ENCODE measurements around the gene TMEM240.
A peak's percentile ranks its signal among the peaks of the same experiment; 100 is the strongest.

Gene TMEM240

GRCh38 chr1:1578371-1578940 lies 38.0 kb upstream of the TMEM240 start:
- DNase-seq (no peak), ATAC-seq (ENCODE audit: insufficient read depth, low read depth) (no peak)
- peaks cover 4% of the 10 kb centered on the region; the same call in 1 of the 2 replicates for H3K36me3 ChIP-seq (ENCODE audit: insufficient read depth, low read length)
- TF ChIP-seq CTCF (IDR thresholded peaks at IDR 0.05; ENCODE audit: borderline replicate concordance, extremely low read depth, low read length, poor library complexity, severe bottlenecking): no peak
- TF ChIP-seq EZH2 (IDR thresholded peaks at IDR 0.05; ENCODE audit: borderline replicate concordance, low read depth, low read length, severe bottlenecking): no peak
- no peaks in the 10 kb centered on the region for H3K27me3 ChIP-seq (ENCODE audit: insufficient read depth, low read length, poor library complexity)
- no peaks in the 10 kb centered on the region for H3K9me3 ChIP-seq (ENCODE audit: insufficient read depth, low read length, severe bottlenecking)
- H3K27ac ChIP-seq (ENCODE audit: low read length): no peak overlapping the region
- H3K9ac ChIP-seq (ENCODE audit: low read depth, low read length): no peak overlapping the region
- peaks cover 14% of the 10 kb centered on the region for H3K4me1 ChIP-seq (ENCODE audit: insufficient read depth, low read length)
- no peak overlapping the region for H3K4me3 ChIP-seq (ENCODE audit: low read depth in 1 of 2, low read length in 2 of 2)
- H2AFZ ChIP-seq (ENCODE audit: low read depth, low read length): no peak overlapping the region
- H3K4me2 ChIP-seq (ENCODE audit: insufficient read depth, low read length): no peak overlapping the region
- H3K79me2 ChIP-seq (ENCODE audit: insufficient read depth, low read length): peaks cover 19% of the 10 kb centered on the region
- H4K20me1 ChIP-seq (ENCODE audit: insufficient read depth, low read length): peaks cover 3% of the 10 kb centered on the region; the same call in 1 of the 2 replicates

- Histone ChIP-seq H3K4me1 (ENCODE audit: insufficient read depth, low read length) (peaks cover 23% of the 10 kb centered on the region), H3K9ac (ENCODE audit: low read depth, low read length) (no peak overlapping the region), H3K79me2 (ENCODE audit: insufficient read depth, low read length) (peaks cover 29% of the 10 kb centered on the region), H3K4me2 (ENCODE audit: insufficient read depth, low read length) (no peak overlapping the region), H3K27ac (ENCODE audit: low read length) (no peak overlapping the region), H3K9me3 (ENCODE audit: insufficient read depth, low read length, severe bottlenecking) (no peaks in the 10 kb centered on the region), H3K4me3 (ENCODE audit: low read depth in 1 of 2, low read length in 2 of 2) (no peak overlapping the region), H4K20me1 (ENCODE audit: insufficient read depth, low read length) (peaks cover 8% of the 10 kb centered on the region; the same call in 1 of the 2 replicates), H3K27me3 (ENCODE audit: insufficient read depth, low read length, poor library complexity) (no peaks in the 10 kb centered on the region), H2AFZ (ENCODE audit: low read depth, low read length) (no peak overlapping the region), H3K36me3 (ENCODE audit: insufficient read depth, low read length) (peaks cover 7% of the 10 kb centered on the region; the same call in 1 of the 2 replicates)
- ATAC-seq (ENCODE audit: insufficient read depth, low read depth) (no peak), DNase-seq (no peak)
- TF ChIP-seq CTCF (IDR thresholded peaks at IDR 0.05; ENCODE audit: borderline replicate concordance, extremely low read depth, low read length, poor library complexity, severe bottlenecking) (no peak), EZH2 (IDR thresholded peaks at IDR 0.05; ENCODE audit: borderline replicate concordance, low read depth, low read length, severe bottlenecking) (no peak)
Observed at GRCh38 chr1:1577367-1578011, 37.1 kb upstream of the TMEM240 start.

GRCh38 chr1:1574721-1575537 lies 34.5 kb upstream of the TMEM240 start, which contains the start of gene SSU72:
Gene SSU72 (minus strand): TSS chr1:1574863. CDS start chr1:1574557, 306 bp downstream.
- Histone ChIP-seq H3K4me3 (ENCODE audit: low read depth in 1 of 2, low read length in 2 of 2) (peak within 1 kb of the TSS; percentile 61 to 86), H3K9me3 (ENCODE audit: insufficient read depth, low read length, severe bottlenecking) (no peaks in the 10 kb centered on the region), H3K9ac (ENCODE audit: low read depth, low read length) (peak within 1 kb of the TSS; percentile 100), H3K79me2 (ENCODE audit: insufficient read depth, low read length) (peaks cover 54% of the 10 kb centered on the region), H4K20me1 (ENCODE audit: insufficient read depth, low read length) (peaks cover 23% of the 10 kb centered on the region), H3K27ac (ENCODE audit: low read length) (peak within 1 kb of the TSS; percentile 87), H2AFZ (ENCODE audit: low read depth, low read length) (peak within 1 kb of the TSS; percentile 90), H3K36me3 (ENCODE audit: insufficient read depth, low read length) (peaks cover 20% of the 10 kb centered on the region), H3K4me2 (ENCODE audit: insufficient read depth, low read length) (peak within 1 kb of the TSS; percentile 95), H3K27me3 (ENCODE audit: insufficient read depth, low read length, poor library complexity) (no peaks in the 10 kb centered on the region), H3K4me1 (ENCODE audit: insufficient read depth, low read length) (peaks cover 41% of the 10 kb centered on the region)
- ATAC-seq (ENCODE audit: insufficient read depth, low read depth) (peak; percentile 76), DNase-seq (peak; percentile 91)
- no peak for TF ChIP-seq CTCF (IDR thresholded peaks at IDR 0.05; ENCODE audit: borderline replicate concordance, extremely low read depth, low read length, poor library complexity, severe bottlenecking)
- TF ChIP-seq EZH2 (IDR thresholded peaks at IDR 0.05; ENCODE audit: borderline replicate concordance, low read depth, low read length, severe bottlenecking): no peak

Data from DND-41 (cell line).